Ovary (tissue), 9 donors: ENCODE results near the gene CPVL. TPM values are rescaled to one million over a fixed set of nuclear protein-coding genes. Genes with fewer than 3 reads are reported as not detected.

ENCODE experiments used
- DNase-seq, 5 donors: peaks; one replicate each; pipeline ENCODE4 v3.0.0-alpha.2; 2019 to 2020
- H3K27ac ChIP-seq, 2 donors: fragments of 200-600 bp; one replicate each; pipeline versions ENCODE4 v1.5.1 to v1.8.0; 2019 to 2022
- H3K27me3 ChIP-seq: fragments of 200-600 bp; one replicate; pipeline ENCODE4 v1.8.0; 2022
- H3K36me3 ChIP-seq: fragments of 200-600 bp; sonication (generic); one replicate; pipeline ENCODE4 v1.5.1; 2019
- H3K4me1 ChIP-seq: one replicate; pipeline ENCODE4 v1.8.1; 2013; ENCODE audit warnings: mild to moderate bottlenecking, moderate library complexity; ENCODE audit not compliant: insufficient read depth
- H3K4me3 ChIP-seq: fragments of 200-600 bp; sonication (generic); one replicate; pipeline ENCODE4 v1.5.1; 2017
- H3K9me3 ChIP-seq, 2 donors: fragments of 200-600 bp in 1 of 2; sonication (generic) in 1 of 2; one replicate each; pipeline versions ENCODE4 v1.5.1 to v1.8.1; 2013 to 2019; ENCODE audit warnings: mild to moderate bottlenecking in 1 of 2, moderate library complexity in 1 of 2
- CTCF ChIP-seq, 3 donors: fragments of 450-650 bp in 2 of 3; fragments of 200-600 bp in 1 of 3; IDR thresholded peaks; one replicate each; pipeline versions ENCODE4 v1.5.1 to v1.8.0; 2016 to 2022; ENCODE audit warnings: antibody characterized with exemption in 3 of 3, mild to moderate bottlenecking in 1 of 3
- EP300 ChIP-seq: sonication (generic); formaldehyde crosslinking; IDR thresholded peaks from one replicate; pipeline ENCODE4 v1.6.1; 2017; ENCODE audit warnings: antibody characterized with exemption
- POLR2A ChIP-seq: fragments of 450-650 bp; IDR thresholded peaks from one replicate; pipeline ENCODE4 v1.6.1; 2017; ENCODE audit warnings: antibody characterized with exemption, mild to moderate bottlenecking, moderate library complexity
- WGBS, 3 donors: extraction: QIAGEN DNeasy Blood & Tissue Kit in 1 of 3; methylation state at CpG; one replicate each; pipeline versions ENCODE4 v1.1.5 to v1.1.7; 2013 to 2017; 5-methylcytosine and 5-hydroxymethylcytosine counted together
- intact Hi-C, 4 donors: fragments of 100-400 bp; cut with DNase I; formaldehyde crosslinking; loops; one replicate each; pipeline versions ENCODE4 v1.11.0 to v1.15.1; 2022 to 2023
- polyA plus RNA-seq, 2 donors: library from polyadenylated mRNA; stranded (reverse); fragments of 200-250 nt in 1 of 2; fragments of 350-450 nt in 1 of 2; fragmentation: Illumina TruSeq in 1 of 2; extraction: RNeasy Lipid Tissue Mini Kit (QIAGEN cat#74804) in 1 of 2; gene quantifications; one replicate each; pipeline ENCODE4 v1.2.3, GENCODE V29; 2013 to 2014
- total RNA-seq, 7 donors: library from RNA; depleted of rRNA in 2 of 7; stranded (reverse); fragments of >200 nt in 2 of 7; fragmentation: NEBNext Ultra II Directional in 3 of 7; extraction: Animal tissue kit (Norgen Biotek cat#: 25700) in 3 of 7; gene quantifications; one replicate each; pipeline versions ENCODE4 v1.1.0 to v1.2.4, GENCODE V29; 2016 to 2023
- donor health status: DM: no; HTN: no; CAD: no; lungs with moderate emphysema.
- donor health status: DM: no; HTN: no; CAD: no.
- donor health status: Bipolar disorder and iron deficiency.
- donor health status: DM: yes; HTN: yes; CAD: no.
- donor health status: DM: no; HTN: no; CAD: no.
- donor health status: DM: yes; HTN: yes; CAD: no.

Gene CPVL
- total and polyA plus RNA-seq, 9 donors, result 10.6 to 88.9 (median 20.9) TPM

- Histone ChIP-seq H3K4me1 (no peaks in the 10 kb centered on the region), H3K4me3 (no peak overlapping the region), H3K27me3 (no peaks in the 10 kb centered on the region), H3K36me3 (no peaks in the 10 kb centered on the region), H3K9me3 (no peaks in the 10 kb centered on the region), H3K27ac (no peak overlapping the region)
- TF ChIP-seq CTCF (IDR thresholded peaks at IDR 0.05) (no peak), EP300 (no peak)
- intact Hi-C loops, result no loop called here
- DNase-seq, result no peak
- WGBS, 3 donors, result 93 to 98% (median 95%) methylated on average over 3 of the region's 3 CpGs
Measured at GRCh38 chr7:28973591-28973990, 172.7 kb downstream of the CPVL start.

- Histone ChIP-seq H3K4me1 (no peaks in the 10 kb centered on the region), H3K27ac (no peak overlapping the region), H3K4me3 (no peak overlapping the region), H3K27me3 (no peaks in the 10 kb centered on the region), H3K9me3 (no peaks in the 10 kb centered on the region), H3K36me3 (no peaks in the 10 kb centered on the region)
- intact Hi-C loops, result no loop called here
- WGBS, 3 donors, result 74 to 76% (median 74%) methylated on average over 2 of the region's 2 CpGs
- TF ChIP-seq CTCF (IDR thresholded peaks at IDR 0.05) (no peak), EP300 (no peak), POLR2A (no peak)
- DNase-seq, result no peak
Measured at GRCh38 chr7:28964056-28964455, 182.3 kb downstream of the CPVL start.

- WGBS, 3 donors, result 82 to 92% (median 86%) methylated on average over 5 of the region's 5 CpGs
Measured at GRCh38 chr7:28961972-28962371, 184.4 kb downstream of the CPVL start.

GRCh38 chr7:28960071-28960840 is 186.1 kb downstream of the CPVL start:
- Histone ChIP-seq H3K9me3 (no peaks in the 10 kb centered on the region), H3K27ac (no peak overlapping the region), H3K27me3 (no peaks in the 10 kb centered on the region), H3K36me3 (no peaks in the 10 kb centered on the region), H3K4me3 (no peak overlapping the region), H3K4me1 (peaks cover 14% of the 10 kb centered on the region)
- TF ChIP-seq CTCF (IDR thresholded peaks at IDR 0.05) (no peak), EP300 (no peak), POLR2A (no peak)
- WGBS, 3 donors, result 87 to 89% (median 87%) methylated on average over 7 of the region's 7 CpGs
- no peak for DNase-seq
- intact Hi-C loops, result no loop called here

More at GRCh38 chr7:28961972-28962371, 184.4 kb downstream of the CPVL start:
- Histone ChIP-seq H3K4me1 (peaks cover 3% of the 10 kb centered on the region), H3K9me3 (no peaks in the 10 kb centered on the region), H3K27me3 (no peaks in the 10 kb centered on the region), H3K4me3 (no peak overlapping the region), H3K36me3 (no peaks in the 10 kb centered on the region), H3K27ac (no peak overlapping the region)
- DNase-seq, result no peak
- TF ChIP-seq POLR2A (no peak), EP300 (no peak), CTCF (IDR thresholded peaks at IDR 0.05) (no peak)
- intact Hi-C loops, result no loop called here
